GM12872 (cell line): ENCODE measurements around the gene CEP120.

ENCODE experiments used
- CTCF ChIP-seq: IDR thresholded peaks from 3 replicates; pipeline ENCODE4 v1.5.1; 2011; ENCODE audit warnings: low read depth, mild to moderate bottlenecking, low read length, moderate library complexity; ENCODE audit not compliant: insufficient read depth

CEP120 gene

GRCh38 chr5:123304777-123305316, 118.4 kb downstream of the CEP120 start:
- TF ChIP-seq CTCF: no peak

DNA sequence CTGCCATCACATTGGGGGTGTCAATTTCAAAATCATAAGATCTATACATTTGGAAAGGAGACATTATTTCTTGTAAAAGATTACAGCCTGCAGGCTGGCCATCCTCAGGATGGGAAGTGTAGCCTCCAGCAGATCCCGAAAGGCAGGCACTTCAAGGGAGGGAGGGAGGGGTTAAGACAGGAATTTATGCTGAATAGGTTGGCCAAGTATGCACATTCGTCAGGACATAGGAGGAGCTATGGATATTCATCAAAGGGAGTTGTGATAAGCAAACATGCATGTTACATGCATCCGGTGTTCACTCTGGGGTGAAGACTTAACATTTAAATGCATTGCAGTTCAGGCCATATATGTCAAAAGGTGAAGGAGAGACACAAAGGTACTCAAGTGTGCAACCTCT, 119.4 kb downstream of the CEP120 start:
- no peak for TF ChIP-seq CTCF

GRCh38 chr5:123300266-123300665, 122.9 kb downstream of the CEP120 start:
- no peak for TF ChIP-seq CTCF

DNA sequence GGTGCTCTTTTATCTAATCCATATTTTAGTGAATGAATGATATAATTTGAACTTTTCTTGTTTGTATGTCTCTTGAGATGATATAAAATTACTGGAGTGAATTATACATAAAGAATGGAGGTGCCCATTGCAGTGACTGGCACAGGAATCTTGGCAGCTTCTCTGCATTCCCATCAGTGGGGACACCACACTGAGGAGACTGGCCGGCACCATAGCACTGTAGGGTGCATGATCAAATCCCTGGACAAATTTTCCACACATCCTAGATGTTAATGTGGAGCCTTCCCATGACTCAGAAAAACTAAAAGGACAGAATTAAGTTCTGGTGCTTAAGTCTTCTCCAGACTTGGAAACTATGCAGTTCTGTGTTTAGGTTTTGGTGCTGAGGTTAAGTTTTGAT, 124.1 kb downstream of the CEP120 start:
- no peak for TF ChIP-seq CTCF

DNA sequence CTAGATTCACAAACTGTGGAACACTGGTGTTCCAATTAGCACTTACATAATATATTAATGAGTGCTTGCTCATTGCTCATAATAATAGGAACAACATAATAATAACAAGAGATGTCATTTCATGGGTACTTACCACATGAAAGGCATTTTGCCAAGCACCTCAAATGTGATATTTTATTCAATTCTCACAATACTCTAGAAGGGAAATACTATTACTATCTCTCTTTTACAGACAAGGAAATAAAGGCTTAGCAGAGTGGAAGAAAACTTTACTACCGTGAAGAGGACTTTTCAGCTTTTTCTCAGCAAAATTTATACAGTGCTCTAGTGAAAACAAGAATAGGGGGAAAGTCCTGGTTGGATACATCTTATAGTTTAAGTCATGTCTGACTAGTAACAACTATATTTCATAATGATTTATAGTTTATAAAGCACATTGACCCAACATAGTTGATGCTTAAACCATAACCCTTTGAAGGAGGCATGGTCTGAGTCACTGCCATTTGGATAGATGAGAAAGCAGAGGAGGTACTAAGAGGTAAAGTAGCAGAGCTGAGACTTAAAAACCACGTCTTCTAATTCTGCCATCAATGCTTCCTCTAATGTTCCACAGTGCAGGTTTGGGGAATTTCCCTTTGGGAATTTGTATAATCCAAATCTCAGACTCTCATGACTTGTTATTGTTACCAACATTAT, 124.7 kb downstream of the CEP120 start:
- TF ChIP-seq CTCF: no peak

- no peak for TF ChIP-seq CTCF
Observed at GRCh38 chr5:123297866-123298265, 125.3 kb downstream of the CEP120 start.

DNA sequence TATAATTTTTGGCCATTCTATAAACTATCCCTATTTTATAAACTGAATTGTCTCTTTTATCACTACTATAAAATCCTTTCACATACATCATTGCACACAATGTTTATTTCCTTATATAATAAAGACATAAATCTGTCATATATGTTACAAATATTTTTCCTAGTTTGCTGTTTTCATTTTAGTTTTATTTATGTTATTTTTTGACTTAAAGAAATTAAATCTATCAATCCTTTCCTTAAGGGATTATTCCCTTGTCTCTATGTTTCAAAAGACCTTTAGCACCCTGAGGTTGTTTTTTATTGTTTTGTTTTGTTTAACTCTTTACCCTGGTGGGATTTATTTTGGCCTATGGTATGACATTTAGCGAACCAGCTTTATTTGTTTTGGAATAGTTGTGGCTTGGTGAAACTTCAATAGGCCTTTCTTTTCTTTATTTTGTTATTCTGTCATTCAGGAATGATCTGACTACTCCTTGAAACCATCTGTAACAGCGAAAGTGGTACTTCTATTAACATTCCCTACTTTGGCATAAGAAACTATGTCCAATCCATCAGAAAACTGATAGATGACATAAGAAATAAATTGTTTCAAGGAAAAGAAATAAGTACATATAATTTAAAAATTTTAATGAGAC, 125.9 kb downstream of the CEP120 start:
- TF ChIP-seq CTCF: no peak
